NCI-H226 (cell line): ENCODE results near the gene NUMB.

ENCODE experiments used
- DNase-seq: peaks from one replicate; pipeline ENCODE4 v3.0.0-alpha.2; 2015

The NUMB gene

GRCh38 chr14:73241481-73242165 lies 216.7 kb downstream of the NUMB start:
- no peak for DNase-seq

- no peak for DNase-seq
Measured at GRCh38 chr14:73240816-73241480, 217.4 kb downstream of the NUMB start.

GRCh38 chr14:73239393-73240241 lies 218.7 kb downstream of the NUMB start:
- DNase-seq: no peak

GRCh38 chr14:73238941-73239340 lies 219.4 kb downstream of the NUMB start:
- DNase-seq: no peak

GRCh38 chr14:73238424-73238852 lies 219.9 kb downstream of the NUMB start:
- peak; percentile 46 for DNase-seq

GRCh38 chr14:73237786-73238423 lies 220.4 kb downstream of the NUMB start:
- DNase-seq: no peak

- DNase-seq: no peak
Measured at GRCh38 chr14:73237219-73237785, 221.0 kb downstream of the NUMB start, which contains the start of gene PAPLN. Gene PAPLN (plus strand): TSS chr14:73237506. CDS start chr14:73239779, 2,273 bp downstream.

GRCh38 chr14:73236752-73237218 lies 221.6 kb downstream of the NUMB start:
- DNase-seq: no peak

GRCh38 chr14:73236157-73236556 lies 222.2 kb downstream of the NUMB start:
- DNase-seq: no peak

- DNase-seq: no peak
Measured at GRCh38 chr14:73235531-73236155, 222.7 kb downstream of the NUMB start.

GRCh38 chr14:73234586-73235394 lies 223.6 kb downstream of the NUMB start:
- DNase-seq: no peak

- DNase-seq: no peak
Measured at GRCh38 chr14:73234029-73234428, 224.3 kb downstream of the NUMB start.

- no peak for DNase-seq
Measured at GRCh38 chr14:73233564-73233963, 224.8 kb downstream of the NUMB start.

- no peak for DNase-seq
Measured at GRCh38 chr14:73232984-73233383, 225.4 kb downstream of the NUMB start.

- no peak for DNase-seq
Measured at GRCh38 chr14:73231981-73232851, 226.1 kb downstream of the NUMB start.

GRCh38 chr14:73230051-73230450 lies 228.3 kb downstream of the NUMB start:
- DNase-seq: no peak

GRCh38 chr14:73227812-73228781 lies 230.2 kb downstream of the NUMB start:
- DNase-seq: peak; percentile 81

GRCh38 chr14:73225496-73225895 lies 232.8 kb downstream of the NUMB start:
- no peak for DNase-seq
